ENCODE measurements around the gene KDELR3.

Gene KDELR3

DNA sequence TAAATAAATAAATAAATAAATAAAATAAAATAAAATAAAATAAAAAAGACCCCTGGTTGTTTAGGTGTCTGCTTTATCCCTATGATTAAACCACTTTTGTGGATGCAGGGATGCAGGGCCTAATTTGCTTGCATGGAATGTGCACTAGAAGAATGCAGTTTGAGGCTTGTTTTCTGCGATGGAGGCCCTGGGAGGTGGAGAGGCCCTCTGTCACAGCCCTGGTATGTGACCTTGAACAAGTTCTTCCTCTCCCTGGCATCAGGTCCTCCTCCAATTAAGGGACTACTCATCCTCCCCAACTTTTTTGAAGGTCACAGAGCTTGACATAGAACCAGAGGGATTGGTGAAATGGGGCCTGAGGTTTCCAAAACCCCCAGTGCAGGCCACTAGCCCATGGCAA is 35.6 kb upstream of the KDELR3 start:
- Mint-ChIP-seq H3K9me3 (no peaks in the 10 kb centered on the region), H3K4me3 (no peak overlapping the region), H3K27me3 (no peaks in the 10 kb centered on the region), H3K4me1 (no peaks in the 10 kb centered on the region), H3K27ac (no peak overlapping the region)
- ATAC-seq (no peak), DNase-seq (no peak)

DNA sequence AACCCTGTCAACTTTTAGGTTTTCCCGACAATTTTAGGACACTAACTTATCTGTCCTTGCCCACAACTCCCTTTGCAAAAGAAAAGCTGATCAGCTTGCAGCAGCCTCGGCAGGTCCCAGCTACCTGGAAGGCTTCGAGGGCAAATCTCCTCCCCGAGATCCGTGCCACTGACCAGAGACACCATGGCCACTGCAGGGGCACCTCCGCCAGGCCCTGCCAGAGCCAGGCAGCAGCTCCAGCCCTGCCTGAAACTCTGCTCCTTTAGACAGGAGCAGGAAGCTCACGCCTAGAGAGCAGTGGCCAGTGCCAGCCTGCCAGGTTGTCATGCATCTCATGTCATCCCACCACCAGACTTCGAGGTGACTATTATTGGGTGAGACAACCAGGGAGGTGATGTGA is 34.0 kb upstream of the KDELR3 start:
- DNase-seq (no peak), ATAC-seq (no peak)
- H3K27me3 Mint-ChIP-seq: no peaks in the 10 kb centered on the region
- no peak overlapping the region for H3K4me3 Mint-ChIP-seq
- peak overlapping the region in 1 of 2 donors; percentile 42 for H3K27ac Mint-ChIP-seq
- H3K4me1 Mint-ChIP-seq: no peaks in the 10 kb centered on the region
- H3K9me3 Mint-ChIP-seq: no peaks in the 10 kb centered on the region

DNA sequence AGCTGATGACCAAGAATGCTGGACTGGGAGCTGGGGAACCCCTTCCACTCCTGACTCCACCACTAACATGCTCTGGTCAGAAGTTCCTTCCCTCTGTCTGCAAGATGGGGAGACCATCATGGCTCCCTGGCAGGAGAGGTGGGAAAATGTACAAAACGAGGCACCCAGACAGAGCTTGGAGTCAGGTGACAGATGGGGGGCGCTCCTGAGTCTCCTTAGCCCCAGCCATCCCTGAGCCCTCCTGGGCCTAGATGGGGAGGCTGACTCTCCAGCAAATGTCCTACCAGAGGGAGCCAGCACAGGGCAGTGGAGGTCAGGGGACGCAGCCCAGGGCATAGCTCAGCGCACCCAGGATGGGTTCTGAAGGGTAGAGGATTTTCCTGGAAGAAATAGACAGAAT is 32.9 kb upstream of the KDELR3 start:
- DNase-seq (no peak), ATAC-seq (no peak)
- Mint-ChIP-seq H3K4me1 (no peaks in the 10 kb centered on the region), H3K9me3 (no peaks in the 10 kb centered on the region), H3K4me3 (no peak overlapping the region), H3K27ac (no peak overlapping the region), H3K27me3 (no peaks in the 10 kb centered on the region)

DNA sequence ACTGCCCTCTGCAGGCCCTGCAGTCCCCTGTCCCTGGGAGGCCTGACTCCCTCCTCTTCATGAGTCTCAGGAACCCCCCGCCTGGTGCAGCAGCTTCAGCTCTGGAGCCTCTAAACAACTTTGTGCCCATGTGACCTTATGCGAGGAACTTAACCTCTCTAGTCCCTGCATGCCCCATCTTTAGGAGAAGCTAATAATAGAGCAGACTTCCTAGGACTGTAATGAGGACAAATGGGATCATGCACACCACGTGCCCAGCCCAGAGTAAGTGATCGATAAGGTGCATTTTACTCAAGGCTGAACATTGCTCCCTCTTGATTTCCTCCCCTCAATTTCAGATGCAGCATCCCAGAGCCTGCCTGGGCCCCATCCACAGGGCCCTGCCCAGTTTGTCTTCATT is 31.9 kb upstream of the KDELR3 start:
- Mint-ChIP-seq H3K9me3 (no peaks in the 10 kb centered on the region), H3K27ac (no peak overlapping the region), H3K27me3 (no peaks in the 10 kb centered on the region), H3K4me1 (no peaks in the 10 kb centered on the region), H3K4me3 (no peak overlapping the region)
- DNase-seq: no peak
- no peak for ATAC-seq

GRCh38 chr22:38436629-38437395 is 31.1 kb upstream of the KDELR3 start:
- no peak for ATAC-seq
- no peaks in the 10 kb centered on the region for H3K4me1 Mint-ChIP-seq
- DNase-seq: no peak
- H3K4me3 Mint-ChIP-seq: no peak overlapping the region
- no peak overlapping the region for H3K27ac Mint-ChIP-seq
- no peaks in the 10 kb centered on the region for H3K27me3 Mint-ChIP-seq
- no peaks in the 10 kb centered on the region for H3K9me3 Mint-ChIP-seq

DNA sequence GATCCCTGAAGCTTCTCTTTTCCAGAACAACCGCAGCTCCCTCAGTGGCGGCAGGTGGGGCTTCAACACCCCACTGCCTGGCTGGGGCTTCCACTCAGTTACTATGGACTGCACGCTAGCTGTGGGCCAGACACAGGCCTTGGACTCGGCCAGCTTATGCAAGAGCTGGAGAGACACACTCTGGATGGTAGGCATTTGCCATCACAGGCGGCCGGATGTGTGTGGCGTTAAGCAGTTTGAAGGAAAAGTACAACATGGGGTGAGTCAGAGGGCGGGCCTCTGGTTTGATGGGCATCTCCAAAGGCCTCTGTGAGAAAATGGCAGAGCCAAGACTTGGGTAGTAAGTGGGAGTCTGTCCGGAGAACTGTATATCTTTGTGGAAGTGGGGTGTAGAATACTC is 30.5 kb upstream of the KDELR3 start:
- Mint-ChIP-seq H3K4me3 (no peak overlapping the region), H3K4me1 (no peaks in the 10 kb centered on the region), H3K9me3 (no peaks in the 10 kb centered on the region), H3K27me3 (no peaks in the 10 kb centered on the region), H3K27ac (no peak overlapping the region)
- DNase-seq (no peak), ATAC-seq (no peak)

GRCh38 chr22:38440747-38441350 is 27.0 kb upstream of the KDELR3 start:
- DNase-seq: no peak
- Mint-ChIP-seq H3K4me3 (no peak overlapping the region), H3K27me3 (peaks cover 18% of the 10 kb centered on the region), H3K9me3 (no peaks in the 10 kb centered on the region), H3K4me1 (no peaks in the 10 kb centered on the region), H3K27ac (no peak overlapping the region)
- no peak for ATAC-seq

DNA sequence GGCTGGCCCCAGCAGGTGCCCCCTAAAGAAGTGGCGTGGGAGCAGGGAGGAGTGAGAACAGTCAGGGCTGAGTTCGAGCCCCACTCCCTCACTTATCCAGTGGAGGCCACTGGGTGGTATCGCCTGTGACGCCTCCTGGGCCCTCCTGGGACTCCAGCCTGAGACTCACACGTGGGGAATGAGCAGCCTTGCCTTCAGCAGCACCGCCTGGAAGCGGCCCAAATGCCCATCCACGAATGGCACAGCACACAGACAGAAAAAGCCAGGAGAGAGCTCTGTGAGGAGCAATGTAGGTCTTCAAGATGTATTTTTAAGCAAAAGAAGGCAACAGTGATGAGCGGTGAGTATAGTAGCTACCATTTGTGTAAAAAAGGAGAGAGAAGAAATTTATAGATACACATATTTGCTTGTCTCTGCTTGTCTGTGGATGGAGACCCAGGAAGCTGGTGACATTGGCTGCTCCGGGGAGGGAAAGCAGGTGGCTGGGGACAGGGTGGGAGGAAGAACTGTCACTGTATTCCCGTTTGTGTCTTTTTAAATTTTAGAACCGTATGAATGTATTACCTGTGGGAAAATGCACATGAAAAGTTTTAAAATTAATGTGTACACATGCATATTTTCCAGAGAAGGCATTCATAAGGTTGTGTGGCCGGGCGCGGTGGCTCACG is 26.1 kb upstream of the KDELR3 start:
- no peak for DNase-seq
- Mint-ChIP-seq H3K9me3 (no peaks in the 10 kb centered on the region), H3K27me3 (peaks cover 18% of the 10 kb centered on the region), H3K4me1 (no peaks in the 10 kb centered on the region), H3K4me3 (no peak overlapping the region), H3K27ac (no peak overlapping the region)
- ATAC-seq: no peak

DNA sequence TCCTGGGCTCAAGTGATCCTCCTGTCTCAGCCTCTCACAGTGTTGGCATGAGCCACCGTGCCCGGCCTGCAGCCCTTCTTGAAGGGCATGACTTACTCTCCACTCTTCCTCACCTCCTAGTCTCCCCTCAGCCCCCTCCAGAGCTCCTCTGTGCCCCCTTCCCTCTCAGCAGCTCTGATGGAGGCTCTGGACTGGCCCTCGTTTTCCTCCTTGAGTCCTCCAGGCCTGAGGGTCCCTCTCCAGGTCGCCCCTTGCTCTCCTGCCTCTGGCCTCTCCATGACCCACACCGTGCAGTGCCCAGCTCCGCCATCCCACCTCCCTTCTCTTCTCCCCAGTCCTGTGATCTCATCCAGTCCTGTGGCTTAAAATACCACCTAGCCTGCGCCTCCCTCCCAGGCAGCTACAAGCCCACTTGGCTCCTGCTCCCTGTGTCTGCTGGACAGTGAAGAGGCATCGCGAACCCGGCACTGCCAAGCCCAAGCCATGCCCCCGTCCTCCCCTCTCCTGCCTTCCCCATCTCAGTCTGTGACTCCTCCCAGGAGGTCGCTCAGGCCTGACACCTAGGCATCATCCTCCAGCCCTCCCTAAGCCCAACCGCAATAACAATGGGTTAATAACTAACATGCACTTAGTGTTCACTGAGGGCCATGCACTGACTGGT is 24.8 kb upstream of the KDELR3 start:
- DNase-seq (no peak), ATAC-seq (no peak)
- Mint-ChIP-seq H3K9me3 (no peaks in the 10 kb centered on the region), H3K4me3 (no peak overlapping the region), H3K27me3 (peaks cover 18% of the 10 kb centered on the region), H3K27ac (no peak overlapping the region), H3K4me1 (no peaks in the 10 kb centered on the region)

DNA sequence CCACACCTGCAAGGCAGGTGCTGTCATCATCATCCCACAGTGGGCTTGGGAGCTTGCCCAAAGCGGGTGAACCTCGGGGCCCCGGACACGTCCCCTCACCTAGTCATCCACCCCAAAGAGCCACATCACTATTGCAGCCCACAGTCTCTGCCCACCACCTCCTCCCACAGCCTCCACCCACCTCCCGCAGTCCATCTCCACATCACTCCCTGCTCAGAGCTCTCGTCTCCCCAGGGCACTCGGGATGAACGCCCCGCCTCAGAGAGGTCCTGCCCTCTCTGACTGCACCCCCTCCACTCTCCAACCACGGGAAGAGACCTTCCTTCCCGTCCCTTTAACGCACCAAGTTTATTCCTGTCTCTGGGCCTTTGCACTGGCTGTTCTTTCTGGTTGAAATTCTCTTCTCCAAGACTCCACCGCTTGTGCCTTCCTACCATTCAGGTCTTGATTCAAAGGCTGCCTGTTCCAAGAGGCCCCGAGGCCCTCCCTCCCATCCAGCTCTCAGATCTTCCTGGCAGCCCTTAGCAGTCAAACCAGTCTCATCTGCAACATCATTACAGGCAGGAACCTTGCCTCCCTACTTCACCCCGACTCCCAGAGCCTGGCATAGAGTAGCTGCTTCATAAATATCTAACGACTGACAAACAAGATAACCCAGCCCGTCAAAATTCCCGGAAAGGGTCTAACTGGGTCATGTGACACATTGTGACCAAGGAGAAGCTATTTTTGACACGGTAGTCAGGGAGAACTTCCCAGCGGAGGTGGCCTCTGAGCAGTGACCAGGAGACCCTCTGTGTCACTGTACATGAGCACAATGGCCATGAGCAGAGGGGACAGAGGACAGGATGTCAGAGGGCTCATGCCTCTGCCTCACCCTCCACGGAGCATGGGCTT is 24.0 kb upstream of the KDELR3 start:
- no peak overlapping the region for H3K4me3 Mint-ChIP-seq

DNA sequence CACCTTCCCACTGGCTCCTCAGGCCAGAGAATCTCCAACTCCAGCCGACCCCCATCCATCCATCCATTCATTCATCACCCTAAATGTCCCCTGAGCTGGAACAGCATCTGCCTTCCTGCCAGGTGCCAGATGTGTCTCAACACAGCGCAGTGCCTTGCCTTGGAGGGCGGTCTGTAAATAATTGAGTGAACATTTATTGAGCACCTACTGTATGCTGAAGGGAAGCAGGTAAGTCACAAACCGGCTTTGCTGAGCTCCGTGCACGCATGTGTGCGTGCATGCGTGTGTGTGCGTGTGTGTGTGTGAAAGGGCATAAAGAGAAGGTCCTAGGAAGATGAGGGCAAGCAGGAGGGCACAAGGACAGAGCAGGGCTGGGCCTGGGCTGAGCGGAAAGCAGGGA is 23.1 kb upstream of the KDELR3 start:
- no peak for ATAC-seq

More for the DNA sequence above, 24.0 kb upstream of the KDELR3 start:
- Mint-ChIP-seq H3K27ac (peak overlapping the region in 1 of 2 donors; percentile 39), H3K27me3 (peaks cover 18% of the 10 kb centered on the region), H3K9me3 (no peaks in the 10 kb centered on the region), H3K4me1 (no peaks in the 10 kb centered on the region)
- no peak for ATAC-seq
- no peak for DNase-seq

DNA sequence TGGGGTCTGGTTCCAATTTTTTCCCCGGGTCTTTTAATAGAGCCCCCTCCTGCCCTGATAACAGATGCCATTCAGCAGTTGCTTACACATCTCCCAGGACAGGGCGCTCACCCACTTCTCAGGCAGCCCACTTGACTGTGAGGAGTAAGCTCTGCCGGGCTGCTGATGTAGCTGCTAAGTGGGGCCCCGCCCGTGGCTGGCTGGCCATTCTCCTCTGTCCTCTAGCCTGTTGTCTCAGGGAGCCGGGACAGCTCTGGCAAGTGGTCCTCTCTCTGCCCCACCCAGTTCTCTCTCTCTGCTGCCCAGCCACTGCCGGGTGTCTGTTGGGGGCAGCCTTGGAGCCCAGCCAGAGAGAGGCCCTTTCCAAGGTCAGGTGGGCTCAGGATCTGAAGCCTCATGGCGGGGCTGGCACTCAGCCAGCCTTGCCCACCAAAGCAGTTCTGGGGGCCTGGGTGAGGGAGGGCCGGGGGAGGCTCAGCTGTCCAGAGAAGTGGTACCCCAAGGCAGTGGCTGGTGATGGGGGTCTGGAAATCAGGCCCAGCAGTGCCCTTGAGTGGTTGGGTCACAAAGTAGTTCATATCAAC is 21.8 kb upstream of the KDELR3 start:
- no peaks in the 10 kb centered on the region for H3K4me1 Mint-ChIP-seq
- no peak for ATAC-seq
- H3K27ac Mint-ChIP-seq: no peak overlapping the region
- no peaks in the 10 kb centered on the region for H3K9me3 Mint-ChIP-seq
- DNase-seq: no peak
- H3K27me3 Mint-ChIP-seq: peaks cover 28% of the 10 kb centered on the region
- H3K4me3 Mint-ChIP-seq: no peak overlapping the region

More for the DNA sequence above, 23.1 kb upstream of the KDELR3 start:
- peaks cover 18% of the 10 kb centered on the region for H3K27me3 Mint-ChIP-seq
- no peak overlapping the region for H3K27ac Mint-ChIP-seq
- H3K4me3 Mint-ChIP-seq: no peak overlapping the region
- no peak for DNase-seq
- H3K9me3 Mint-ChIP-seq: no peaks in the 10 kb centered on the region
- no peaks in the 10 kb centered on the region for H3K4me1 Mint-ChIP-seq

DNA sequence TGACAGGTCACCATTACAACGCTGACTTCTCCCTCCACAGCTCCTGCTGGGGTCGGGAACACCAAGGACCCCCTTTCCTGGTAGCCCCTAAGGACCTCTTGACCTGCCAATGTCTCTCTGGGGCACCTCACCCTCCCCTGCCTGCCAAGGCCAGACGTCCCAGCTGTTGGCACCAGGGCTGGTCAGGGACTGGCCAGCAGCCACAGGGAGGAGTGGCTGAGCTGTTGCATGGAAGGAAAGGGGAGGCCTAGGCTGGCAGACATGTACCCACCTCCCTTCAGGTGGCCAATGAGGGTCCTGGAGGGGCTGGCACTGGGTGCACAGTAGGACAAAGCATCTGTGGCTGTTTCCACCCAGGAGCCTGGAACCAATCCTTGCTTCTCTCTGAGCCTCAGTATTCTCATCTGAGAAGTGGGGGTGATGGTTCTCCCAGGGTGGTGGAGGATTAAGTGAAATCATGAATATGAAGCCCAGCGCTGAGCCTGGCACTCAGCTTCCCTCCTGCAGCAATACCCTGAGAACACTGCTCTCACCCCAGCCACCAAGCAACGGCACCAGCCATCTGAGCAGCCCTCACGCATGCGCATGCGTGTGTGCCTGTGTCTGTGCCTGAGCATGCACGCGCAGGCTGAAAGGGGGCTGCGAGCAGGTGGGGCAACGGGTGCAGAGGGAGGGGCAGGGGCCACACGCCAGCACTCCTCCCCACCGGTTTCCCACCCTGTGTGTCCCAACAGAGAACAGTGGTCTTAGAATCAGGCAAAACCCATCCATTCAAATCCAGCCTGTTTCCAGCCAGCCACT is 18.8 kb upstream of the KDELR3 start:
- Mint-ChIP-seq H3K27ac (no peak overlapping the region), H3K4me1 (peaks cover 3% of the 10 kb centered on the region), H3K4me3 (no peak overlapping the region), H3K27me3 (peaks cover 48% of the 10 kb centered on the region), H3K9me3 (no peaks in the 10 kb centered on the region)
- ATAC-seq (no peak), DNase-seq (no peak)

DNA sequence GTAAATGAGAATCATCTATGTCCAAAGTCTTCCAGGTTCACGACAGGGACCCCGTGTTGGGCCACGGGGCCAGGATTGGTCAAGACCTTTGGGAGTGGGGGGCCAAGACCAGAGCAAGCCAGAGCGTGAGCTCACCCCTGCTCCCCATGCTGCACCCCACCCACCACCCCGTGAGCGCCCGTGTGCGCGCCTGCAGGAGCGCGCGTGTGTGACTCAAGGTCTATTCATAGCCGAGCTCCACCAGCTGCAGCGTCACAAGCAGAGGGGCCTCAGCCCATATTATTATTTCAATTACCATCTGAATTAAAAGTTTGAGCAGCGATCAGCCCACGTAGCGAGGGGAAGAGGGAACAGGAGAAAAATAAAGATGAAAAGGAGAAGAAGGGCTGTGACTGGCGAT is 18.1 kb upstream of the KDELR3 start:
- peaks cover 8% of the 10 kb centered on the region for H3K4me1 Mint-ChIP-seq
- no peaks in the 10 kb centered on the region for H3K9me3 Mint-ChIP-seq
- ATAC-seq (no peak), DNase-seq (no peak)
- no peak overlapping the region for H3K27ac Mint-ChIP-seq
- peaks cover 51% of the 10 kb centered on the region for H3K27me3 Mint-ChIP-seq
- no peak overlapping the region for H3K4me3 Mint-ChIP-seq
